GM12872 (cell line): ENCODE measurements around the gene KCNJ10.

ENCODE experiments used
- CTCF ChIP-seq: IDR thresholded peaks from 3 replicates; pipeline ENCODE4 v1.5.1; 2011; ENCODE audit warnings: low read depth, mild to moderate bottlenecking, low read length, moderate library complexity; ENCODE audit not compliant: insufficient read depth

Gene KCNJ10

GRCh38 chr1:160104486-160104885 lies 34.5 kb upstream of the KCNJ10 start:
- no peak for TF ChIP-seq CTCF

GRCh38 chr1:160103658-160104408 lies 33.9 kb upstream of the KCNJ10 start:
- TF ChIP-seq CTCF, result no peak

DNA sequence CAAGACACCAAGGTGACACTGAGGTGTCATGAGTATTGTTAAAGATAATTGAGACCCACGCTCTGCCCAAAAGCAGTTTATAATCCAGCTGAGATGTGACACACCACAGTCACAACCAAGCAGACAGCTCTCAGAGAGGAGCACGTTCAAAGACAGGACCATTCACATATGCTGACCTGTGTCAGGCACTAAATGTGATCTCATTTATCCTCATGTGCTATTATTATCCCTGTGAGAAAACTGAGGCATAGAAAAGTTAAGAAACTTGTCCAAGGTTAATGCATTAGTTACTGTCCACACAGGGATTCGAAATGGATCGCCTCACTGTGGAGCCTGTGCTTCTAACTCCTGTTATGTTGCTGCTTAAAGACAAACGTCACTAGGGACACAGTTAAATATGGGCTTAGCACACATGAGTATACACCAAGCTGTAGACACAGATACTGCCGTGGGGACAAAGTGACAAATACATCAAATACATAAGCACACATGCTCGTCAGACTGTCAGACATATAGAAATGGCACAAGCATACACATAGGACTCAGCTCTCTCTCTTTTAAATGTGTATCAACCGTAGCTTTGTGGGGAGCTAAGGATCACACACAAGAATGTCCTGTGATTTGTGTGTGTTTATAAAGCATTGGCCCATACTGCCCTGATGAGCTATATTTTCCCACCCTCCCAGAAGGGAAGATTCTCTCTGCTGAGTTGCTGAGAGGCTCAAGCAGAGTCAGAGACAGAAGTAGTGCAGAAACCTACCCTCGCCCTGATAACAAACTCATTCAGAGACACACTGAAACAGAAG lies 32.0 kb upstream of the KCNJ10 start:
- TF ChIP-seq CTCF, result no peak

DNA sequence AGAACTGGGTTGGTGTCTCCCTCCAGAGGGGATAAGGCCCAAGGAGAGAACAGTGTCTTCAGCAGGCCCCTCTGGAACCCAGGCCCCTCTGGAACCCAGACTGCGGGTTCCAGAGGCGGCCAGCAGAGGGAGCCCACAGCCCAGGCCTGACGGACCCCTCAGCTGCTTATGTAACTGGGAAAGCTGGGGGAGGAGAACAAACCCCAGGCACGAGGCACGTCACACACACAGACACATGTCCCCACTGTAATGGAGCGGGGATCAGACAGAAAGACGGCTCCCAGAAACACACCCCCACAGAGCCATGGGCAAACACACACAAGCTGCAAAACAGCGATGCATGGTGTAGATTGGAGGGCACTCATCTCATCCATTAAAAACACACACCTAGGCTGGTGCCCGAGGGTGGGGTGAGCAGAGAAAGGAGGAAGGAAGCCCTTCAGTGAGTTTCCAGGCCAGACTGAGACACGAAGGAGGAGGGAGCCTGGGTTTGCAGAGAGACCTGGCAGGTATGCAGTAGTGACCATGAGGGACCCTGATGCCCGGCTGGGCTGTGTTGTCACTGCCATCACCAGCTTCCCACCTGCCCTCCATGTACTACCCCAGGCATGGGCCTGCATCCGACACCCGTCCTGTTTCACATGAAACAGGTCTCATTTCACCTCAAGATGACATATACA lies 31.2 kb upstream of the KCNJ10 start:
- TF ChIP-seq CTCF, result peak; percentile 98

- no peak for TF ChIP-seq CTCF
These were observed 29.9 kb upstream of the KCNJ10 start for GRCh38 chr1:160099716-160100375.

DNA sequence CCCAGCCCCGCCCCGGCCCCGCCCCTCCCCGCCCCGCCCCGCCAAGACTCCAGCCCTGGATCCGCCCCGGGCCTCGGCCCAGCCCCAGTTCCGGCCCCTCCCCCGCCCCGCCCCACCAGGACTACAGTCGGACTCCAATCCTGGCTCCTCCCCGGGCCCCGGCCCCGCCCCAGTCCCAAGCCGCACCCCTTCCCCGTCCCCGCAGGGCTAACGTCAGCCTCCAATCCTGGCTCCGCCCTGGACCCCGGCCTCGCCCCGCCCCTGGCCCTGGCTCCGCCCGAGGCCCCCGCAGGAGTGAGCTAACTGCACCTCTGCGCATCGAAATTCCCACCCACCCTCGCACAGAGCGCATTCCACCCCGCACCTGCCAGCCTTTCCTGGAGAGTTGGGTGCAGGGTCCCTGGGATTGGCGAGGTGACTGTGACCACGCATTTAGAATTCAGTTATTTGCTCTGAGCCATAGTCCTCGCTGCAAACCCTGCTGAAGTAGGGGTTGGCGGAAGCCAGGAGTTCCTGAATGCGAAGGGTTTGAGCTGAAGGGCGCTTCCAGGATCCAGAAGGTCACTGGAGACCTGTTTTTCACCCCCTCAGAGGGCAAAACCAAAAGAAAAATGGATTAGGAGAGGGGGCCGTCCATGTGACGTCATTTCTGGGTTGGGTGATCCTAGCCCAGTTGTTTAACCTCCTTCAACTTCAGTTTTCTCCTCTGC lies 29.0 kb upstream of the KCNJ10 start:
- no peak for TF ChIP-seq CTCF
